SK-N-MC (cell line): ENCODE measurements around the gene NEB.
"Not testable (repeated sequence)": the region's sequence is repeated elsewhere in the genome, so short reads cannot be mapped to it uniquely, and the experiment has no call there.

Source experiments
- EZH2 ChIP-seq: fragments of 200-600 bp; sonication (generic); IDR thresholded peaks from one replicate; pipeline ENCODE4 v1.6.1; 2017; ENCODE audit warnings: antibody characterized with exemption
- FOXP2 ChIP-seq: optimal IDR thresholded peaks from 2 replicates; pipeline ENCODE3; 2011; ENCODE audit warnings: mild to moderate bottlenecking, moderate library complexity; ENCODE audit not compliant: insufficient read depth; ENCODE audit errors: extremely low read length, control extremely low read depth
- POLR2AphosphoS5 ChIP-seq: IDR thresholded peaks from 2 replicates; pipeline ENCODE4 v1.6.1; 2012; ENCODE audit warnings: mild to moderate bottlenecking, low read depth, low read length, borderline replicate concordance

- not testable (repeated sequence) for TF ChIP-seq POLR2AphosphoS5, EZH2, FOXP2
Measured at GRCh38 chr2:151641895-151642294, 92.4 kb downstream of the NEB start.
